ENCODE results near the gene TRPV6. TPM values are rescaled to one million over a fixed set of nuclear protein-coding genes. Genes with fewer than 3 reads are reported as not detected.

Gene TRPV6
- total and polyA plus RNA-seq, 10 donors, result 0.05 to 0.32 (median 0.25) TPM; not detected in 3

DNA sequence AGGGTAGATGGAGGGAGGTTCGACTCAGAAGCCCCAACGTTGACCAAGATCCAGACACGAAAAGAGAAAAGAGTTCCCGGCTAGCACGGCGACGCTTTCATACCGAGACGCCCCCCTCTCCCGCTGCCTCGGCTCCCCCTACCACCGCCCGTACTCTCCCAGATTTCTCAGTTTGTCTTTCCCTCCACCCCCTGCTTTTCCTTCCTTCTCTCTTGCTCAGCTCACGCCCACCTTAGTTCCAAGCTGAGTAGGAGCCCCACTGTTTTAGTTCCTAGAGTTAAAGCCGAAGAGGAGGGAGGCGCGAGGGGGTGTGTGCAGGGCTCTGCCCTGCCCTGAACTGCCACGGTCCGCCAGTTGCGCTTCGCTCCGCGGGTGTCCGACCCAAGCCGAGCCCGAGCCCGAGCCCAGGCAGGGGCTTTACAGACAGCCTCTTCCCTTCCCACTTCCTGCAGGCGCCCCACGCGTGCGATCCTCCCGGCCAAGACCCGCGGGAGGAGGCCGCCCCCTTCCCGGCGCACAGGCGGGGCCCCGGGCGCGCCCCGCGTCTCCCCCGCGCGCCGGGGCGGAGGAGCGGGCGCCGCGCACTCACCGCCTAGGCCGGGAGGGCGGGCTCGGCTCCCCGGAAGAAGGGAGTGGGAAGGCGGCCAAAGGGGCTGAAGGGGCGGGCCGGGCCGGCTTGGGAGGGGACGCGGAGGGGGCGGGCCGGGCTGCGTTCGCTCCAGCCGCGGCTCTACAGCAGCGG is 31.0 kb downstream of the TRPV6 start, which contains the start of gene EPHB6:
Gene EPHB6, plus strand, starts transcription at position 705 of the 742 bp plus-strand sequence. CDS start 8,152 bp downstream, outside the sequence.
- Histone ChIP-seq H3K27ac (peak within 1 kb of the TSS; percentile 66 to 91 (median 82)), H3K27me3 (replicated peaks in 1 of 7) (peaks cover 0 to 12% (median 0%) of the 10 kb centered on the region in 7 donors), H3K36me3 (no peaks in the 10 kb centered on the region), H3K9me3 (no peaks in the 10 kb centered on the region), H3K4me1 (peaks cover 4 to 38% (median 24%) of the 10 kb centered on the region in 6 donors), H3K4me3 (peak within 1 kb of the TSS; percentile 67 to 89 (median 78))
- TF ChIP-seq POLR2AphosphoS5 (IDR thresholded peaks at IDR 0.05) (peak; percentile 60 to 74 (median 74)), POLR2A (IDR thresholded peaks at IDR 0.05) (no peak)
- TF ChIP-seq, protein P1, sequence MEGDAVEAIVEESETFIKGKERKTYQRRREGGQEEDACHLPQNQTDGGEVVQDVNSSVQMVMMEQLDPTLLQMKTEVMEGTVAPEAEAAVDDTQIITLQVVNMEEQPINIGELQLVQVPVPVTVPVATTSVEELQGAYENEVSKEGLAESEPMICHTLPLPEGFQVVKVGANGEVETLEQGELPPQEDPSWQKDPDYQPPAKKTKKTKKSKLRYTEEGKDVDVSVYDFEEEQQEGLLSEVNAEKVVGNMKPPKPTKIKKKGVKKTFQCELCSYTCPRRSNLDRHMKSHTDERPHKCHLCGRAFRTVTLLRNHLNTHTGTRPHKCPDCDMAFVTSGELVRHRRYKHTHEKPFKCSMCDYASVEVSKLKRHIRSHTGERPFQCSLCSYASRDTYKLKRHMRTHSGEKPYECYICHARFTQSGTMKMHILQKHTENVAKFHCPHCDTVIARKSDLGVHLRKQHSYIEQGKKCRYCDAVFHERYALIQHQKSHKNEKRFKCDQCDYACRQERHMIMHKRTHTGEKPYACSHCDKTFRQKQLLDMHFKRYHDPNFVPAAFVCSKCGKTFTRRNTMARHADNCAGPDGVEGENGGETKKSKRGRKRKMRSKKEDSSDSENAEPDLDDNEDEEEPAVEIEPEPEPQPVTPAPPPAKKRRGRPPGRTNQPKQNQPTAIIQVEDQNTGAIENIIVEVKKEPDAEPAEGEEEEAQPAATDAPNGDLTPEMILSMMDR (IDR thresholded peaks at IDR 0.05 in 8 of 11, conservative IDR thresholded peaks at IDR 0.05 in 3 of 11), result no peak
- DNase-seq, result peak; percentile 92
- 0 to 1% (median 1%) methylated on average over 19 to 70 of the region's 70 CpGs for WGBS, 5 donors
- intact Hi-C loops (cut with DNase I; ENCODE audit: low total_unique reads), result loop anchor here (10.0 kb wide), 2 partner anchors 150 to 360 kb away; no protein-coding TSS in a partner anchor

DNA sequence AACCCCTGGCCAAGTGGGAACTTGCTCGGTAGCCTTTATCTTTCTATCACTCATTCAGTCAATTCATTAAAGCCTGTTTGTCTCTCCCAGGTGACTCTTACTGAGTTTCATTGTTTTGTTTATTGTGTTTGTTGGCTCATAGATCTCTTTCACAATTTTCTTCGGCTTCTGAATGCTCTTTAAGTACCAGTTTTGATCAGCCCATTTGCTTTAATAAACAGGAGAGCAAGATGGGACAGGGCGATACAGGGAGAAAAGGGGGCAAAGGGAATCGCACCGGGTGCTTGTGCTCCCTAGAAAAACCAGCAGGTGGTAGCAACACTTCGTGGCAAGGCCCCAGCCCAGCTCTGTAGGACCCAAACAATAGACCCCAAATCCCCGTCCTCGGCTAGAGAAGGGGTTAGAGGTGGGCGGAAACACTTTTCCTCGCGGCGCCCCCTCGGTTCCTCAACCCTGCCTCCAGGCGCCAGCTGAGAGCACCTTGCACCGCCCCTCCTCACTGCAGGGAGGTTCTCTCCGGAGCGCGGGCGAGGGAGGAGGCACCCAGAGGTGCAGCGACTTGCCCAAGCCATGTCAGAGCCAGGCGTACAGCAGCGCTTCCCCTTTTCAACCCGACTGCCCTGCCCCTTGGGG is 31.7 kb downstream of the TRPV6 start:
- 0 to 2% (median 1%) methylated on average over 10 to 23 of the region's 23 CpGs for WGBS, 5 donors
- Histone ChIP-seq H3K4me3 (peak overlapping the region; percentile 67 to 89 (median 78)), H3K27me3 (replicated peaks in 1 of 7) (peaks cover 0 to 12% (median 0%) of the 10 kb centered on the region in 7 donors), H3K36me3 (no peaks in the 10 kb centered on the region), H3K9me3 (no peaks in the 10 kb centered on the region), H3K4me1 (peaks cover 4 to 38% (median 24%) of the 10 kb centered on the region in 6 donors), H3K27ac (peak overlapping the region; percentile 66 to 91 (median 82))
- DNase-seq, result peak; percentile 95
- intact Hi-C loops (cut with DNase I; ENCODE audit: low total_unique reads), result loop anchor here (10.0 kb wide), 2 partner anchors 151 to 361 kb away; no protein-coding TSS in a partner anchor
- TF ChIP-seq POLR2A (IDR thresholded peaks at IDR 0.05) (peak in 1 of 3 donors; percentile 33), POLR2AphosphoS5 (IDR thresholded peaks at IDR 0.05) (peak; percentile 31 to 70 (median 66))
- TF ChIP-seq, protein P1 (IDR thresholded peaks at IDR 0.05 in 8 of 11, conservative IDR thresholded peaks at IDR 0.05 in 3 of 11), result peak; percentile 49 to 85 (median 76)

DNA sequence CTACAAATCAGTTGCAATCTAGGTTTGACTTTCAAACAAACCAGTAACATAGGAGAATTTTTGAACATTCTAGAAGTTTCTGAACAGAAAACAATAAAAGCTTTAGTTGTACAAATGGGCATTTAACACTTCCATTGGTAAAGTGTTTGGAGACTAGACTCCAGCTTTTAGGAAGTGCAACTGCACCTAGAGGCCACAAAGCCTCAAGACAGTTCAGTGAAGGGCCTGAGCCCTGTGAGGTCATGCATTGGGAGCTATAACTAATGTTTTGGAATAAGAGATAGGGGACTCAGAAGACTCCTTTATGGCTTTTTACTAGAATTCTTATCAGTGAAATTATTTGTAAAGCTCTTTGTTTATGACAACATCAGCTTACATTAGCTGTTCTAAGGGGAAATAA is 33.6 kb downstream of the TRPV6 start:
- no peaks in the 10 kb centered on the region for H3K9me3 ChIP-seq
- H3K27me3 ChIP-seq (replicated peaks in 1 of 7), result peaks cover 0 to 12% (median 0%) of the 10 kb centered on the region in 7 donors
- TF ChIP-seq, protein P1 (IDR thresholded peaks at IDR 0.05 in 8 of 11, conservative IDR thresholded peaks at IDR 0.05 in 3 of 11), result no peak
- no peak for TF ChIP-seq POLR2AphosphoS5 (IDR thresholded peaks at IDR 0.05)
- no peak for TF ChIP-seq POLR2A (IDR thresholded peaks at IDR 0.05)
- H3K36me3 ChIP-seq, result no peaks in the 10 kb centered on the region
- H3K4me3 ChIP-seq, result no peak overlapping the region
- no peak for DNase-seq
- no peak overlapping the region for H3K27ac ChIP-seq
- intact Hi-C loops (cut with DNase I; ENCODE audit: low total_unique reads), result loop anchor here (10.0 kb wide), 2 partner anchors 153 to 363 kb away; no protein-coding TSS in a partner anchor
- peaks cover 4 to 34% (median 24%) of the 10 kb centered on the region in 6 donors for H3K4me1 ChIP-seq
